Heart left ventricle (tissue), 16 donors: ENCODE measurements around the gene GPR176. TPM values are rescaled to one million over a fixed set of nuclear protein-coding genes. Genes with fewer than 3 reads are reported as not detected.

ENCODE experiments used
- ATAC-seq, 4 donors: fragments of 200-7000 bp; cut with Tn5 transposase; one replicate each; pipeline ENCODE4 v1.9.1; 2020 to 2022; ENCODE audit warnings: moderate library complexity in 4 of 4, mild to moderate bottlenecking in 3 of 4, moderate number of reproducible peaks in 1 of 4
- DNase-seq, 5 donors: peaks; one replicate each; pipeline ENCODE4 v3.0.0-alpha.2; 2020
- H3K27ac ChIP-seq, 12 donors: fragments of 200-600 bp; sonication (generic) in 4 of 12; one replicate each; pipeline versions ENCODE4 v1.5.0 to v1.8.0; 2016 to 2022; ENCODE audit warnings: mild to moderate bottlenecking in 2 of 12
- H3K27me3 ChIP-seq, 9 donors: fragments of 200-600 bp; sonication (generic) in 2 of 9; one replicate each; pipeline versions ENCODE4 v1.5.1 to v1.8.0; 2016 to 2022; ENCODE audit warnings: mild to moderate bottlenecking in 3 of 9
- H3K36me3 ChIP-seq, 9 donors: fragments of 200-600 bp; sonication (generic) in 2 of 9; one replicate each; pipeline versions ENCODE4 v1.5.0 to v1.8.0; 2018 to 2022; ENCODE audit warnings: mild to moderate bottlenecking in 2 of 9
- H3K4me1 ChIP-seq, 12 donors: fragments of 200-600 bp; sonication (generic) in 4 of 12; one replicate each; pipeline versions ENCODE4 v1.5.0 to v1.8.0; 2016 to 2022; ENCODE audit warnings: mild to moderate bottlenecking in 3 of 12
- H3K4me3 ChIP-seq, 12 donors: fragments of 200-600 bp; sonication (generic) in 4 of 12; one replicate each; pipeline versions ENCODE4 v1.5.0 to v1.8.0; 2017 to 2022; ENCODE audit warnings: mild to moderate bottlenecking in 9 of 12, moderate library complexity in 4 of 12
- H3K9me3 ChIP-seq, 12 donors: fragments of 200-600 bp; sonication (generic) in 4 of 12; one replicate each; pipeline versions ENCODE4 v1.5.0 to v1.8.0; 2016 to 2022; ENCODE audit warnings: mild to moderate bottlenecking in 1 of 12
- POLR2A ChIP-seq, 2 donors: fragments of 450-650 bp; IDR thresholded peaks; one replicate each; pipeline ENCODE4 v1.6.1; 2017; ENCODE audit warnings: antibody characterized with exemption in 2 of 2, mild to moderate bottlenecking in 2 of 2, moderate library complexity in 2 of 2
- WGBS, 4 donors: extraction: QIAGEN DNeasy Blood & Tissue Kit in 2 of 4; methylation state at CpG; one replicate each; pipeline versions ENCODE4 v1.1.5 to v1.1.7; 2013 to 2018; 5-methylcytosine and 5-hydroxymethylcytosine counted together
- intact Hi-C, 10 donors: fragments of 100-400 bp; cut with DNase I; formaldehyde crosslinking; loops; one replicate each; pipeline versions ENCODE4 v1.11.1 to v1.14.2; 2022
- polyA plus RNA-seq, 2 donors: library from polyadenylated mRNA; stranded (reverse); fragments of 200-250 nt; gene quantifications; one replicate each; pipeline ENCODE4 v1.2.3, GENCODE V29; 2013
- total RNA-seq, 9 donors: library from RNA; depleted of rRNA in 2 of 9; stranded (reverse); fragments of >200 nt in 2 of 9; fragmentation: NEBNext Ultra II Directional in 3 of 9; extraction: Animal tissue kit (Norgen Biotek cat#: 25700) in 3 of 9; gene quantifications; one replicate each; pipeline versions ENCODE4 v1.1.0 to v1.2.4, GENCODE V29; 2016 to 2023
- TF ChIP-seq, protein P1 (sequence below), 12 donors: fragments of 200-600 bp; sonication (generic) in 4 of 12; IDR thresholded peaks; one replicate each; pipeline versions ENCODE4 v1.5.0 to v1.8.0; 2018 to 2022; ENCODE audit warnings: antibody characterized with exemption in 12 of 12, mild to moderate bottlenecking in 5 of 12
- donor health status: ischemic (EF 13 %, LVEDD 7.1; RV severe dilation, severe dysfunction).
- donor health status: healthy with polysubstance abuse.
- donor health status: DM: no; HTN: yes; CAD: no.
- donor health status: DM: no; HTN: no; CAD: no.
- donor health status: ischemic (EF 25% LVEDD 6.9; RV normal size, moderate dysfunction).
- donor health status: ischemic (EF 25% LVEDD 5.7; RV mildly dilated, moderate dysfunction).
- donor health status: healthy.
- donor health status: DM: yes; HTN: yes; CAD: no.
- donor health status: ischemic (EF 35%, LVEDD 5.7; RV mildly dilated, moderate dysfunction).
- donor health status: nonischemic (EF 11% LVEDD 7.7; RV severe dilation, severe dysfunction).
- donor health status: DM: yes; HTN: yes; CAD: no.
- donor health status: PGD.
- donor health status: ischemic (EF 29% LVEDD 5.4; RV normal size, mild dysfunction).
- donor health status: nonischemic (EF 23%, LVEDD 6.1; RV moderate dilation, normal function).

The GPR176 gene
- total and polyA plus RNA-seq, 11 donors: 1.1 to 4.3 (median 2.1) TPM

DNA sequence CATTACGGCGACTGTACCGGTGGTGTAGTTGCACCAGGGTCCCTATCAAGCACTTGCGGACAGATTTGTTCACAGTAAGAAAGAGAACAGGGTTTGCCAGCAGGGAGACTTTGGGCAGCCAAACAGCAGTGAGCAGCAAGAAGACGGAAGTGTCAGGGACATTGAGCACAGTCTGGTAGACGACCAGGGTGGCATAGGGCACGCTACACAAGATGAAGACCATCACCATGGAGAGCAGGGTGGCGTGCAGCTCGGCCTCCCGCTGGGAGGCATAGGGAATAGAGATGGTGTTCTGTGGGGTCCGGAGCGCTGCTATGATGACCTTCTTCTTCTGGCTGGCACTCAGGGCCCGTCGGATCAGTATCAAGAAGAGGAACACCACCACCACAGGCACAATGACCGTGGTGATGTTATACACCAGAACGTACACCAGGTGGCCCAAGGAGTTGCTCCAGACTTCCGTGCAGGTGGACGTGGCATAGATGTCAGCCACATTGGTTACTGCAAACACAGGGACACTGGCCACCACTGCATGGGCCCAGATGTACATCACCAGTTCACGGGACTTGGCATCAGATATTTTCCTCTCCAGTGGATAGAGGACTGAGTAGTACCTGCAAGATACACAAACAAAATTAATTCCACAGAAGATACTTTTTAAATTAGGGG is 118.3 kb downstream of the GPR176 start:
- DNase-seq: no peak
- Histone ChIP-seq H3K36me3 (no peaks in the 10 kb centered on the region), H3K27ac (no peak overlapping the region), H3K4me1 (peaks cover 0 to 8% (median 0%) of the 10 kb centered on the region in 12 donors), H3K4me3 (no peak overlapping the region), H3K9me3 (no peaks in the 10 kb centered on the region), H3K27me3 (peaks cover 0 to 4% (median 0%) of the 10 kb centered on the region in 9 donors)
- 83 to 90% (median 87%) methylated on average over 17 to 19 of the region's 19 CpGs for WGBS, 4 donors
- ATAC-seq: peak in 1 of 4 donors; percentile 28
- intact Hi-C loops: loop anchor here in 2 of 10 donors (5.0 to 10.0 kb wide), 2 partner anchors 73 to 76 kb away; no protein-coding TSS in a partner anchor
- no peak for TF ChIP-seq POLR2A (IDR thresholded peaks at IDR 0.05)
- TF ChIP-seq, protein P1, sequence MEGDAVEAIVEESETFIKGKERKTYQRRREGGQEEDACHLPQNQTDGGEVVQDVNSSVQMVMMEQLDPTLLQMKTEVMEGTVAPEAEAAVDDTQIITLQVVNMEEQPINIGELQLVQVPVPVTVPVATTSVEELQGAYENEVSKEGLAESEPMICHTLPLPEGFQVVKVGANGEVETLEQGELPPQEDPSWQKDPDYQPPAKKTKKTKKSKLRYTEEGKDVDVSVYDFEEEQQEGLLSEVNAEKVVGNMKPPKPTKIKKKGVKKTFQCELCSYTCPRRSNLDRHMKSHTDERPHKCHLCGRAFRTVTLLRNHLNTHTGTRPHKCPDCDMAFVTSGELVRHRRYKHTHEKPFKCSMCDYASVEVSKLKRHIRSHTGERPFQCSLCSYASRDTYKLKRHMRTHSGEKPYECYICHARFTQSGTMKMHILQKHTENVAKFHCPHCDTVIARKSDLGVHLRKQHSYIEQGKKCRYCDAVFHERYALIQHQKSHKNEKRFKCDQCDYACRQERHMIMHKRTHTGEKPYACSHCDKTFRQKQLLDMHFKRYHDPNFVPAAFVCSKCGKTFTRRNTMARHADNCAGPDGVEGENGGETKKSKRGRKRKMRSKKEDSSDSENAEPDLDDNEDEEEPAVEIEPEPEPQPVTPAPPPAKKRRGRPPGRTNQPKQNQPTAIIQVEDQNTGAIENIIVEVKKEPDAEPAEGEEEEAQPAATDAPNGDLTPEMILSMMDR (IDR thresholded peaks at IDR 0.05): peak in 4 of 12 donors; percentile 10 to 27 (median 19)

DNA sequence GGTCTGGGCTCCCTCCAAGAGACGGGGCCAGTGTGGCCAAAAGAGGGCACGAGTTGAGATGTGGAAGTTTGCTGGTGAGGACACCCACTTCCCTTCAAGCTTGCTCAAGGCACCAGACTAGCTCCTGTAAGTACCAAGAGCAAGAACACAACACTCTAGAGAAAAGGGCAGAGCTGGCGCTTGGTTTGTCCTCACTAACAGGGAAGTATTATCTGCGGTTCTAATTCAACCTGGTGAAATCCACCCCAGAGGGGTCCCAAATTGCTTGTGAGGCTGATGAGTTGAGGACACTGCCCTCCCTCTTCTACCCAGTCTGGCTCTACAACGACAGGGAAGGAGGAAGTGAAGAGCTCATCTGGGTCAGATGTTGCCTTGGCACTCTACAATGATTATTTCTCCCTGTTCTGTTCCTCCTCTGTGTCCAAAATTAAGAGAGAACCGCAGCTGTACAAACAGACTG is 120.5 kb downstream of the GPR176 start:
- WGBS, 4 donors: 71 to 77% (median 74%) methylated on average over 6 of the region's 6 CpGs
- peak in 2 of 4 donors; percentile 30 to 59 for ATAC-seq
- no peaks in the 10 kb centered on the region for H3K36me3 ChIP-seq
- TF ChIP-seq, protein P1 (IDR thresholded peaks at IDR 0.05): no peak
- TF ChIP-seq POLR2A (IDR thresholded peaks at IDR 0.05): no peak
- H3K27ac ChIP-seq: peak overlapping the region in 1 of 12 donors; percentile 24
- intact Hi-C loops: loop anchor here in 3 of 10 donors (5.0 to 10.0 kb wide), 3 partner anchors 73 to 78 kb away; no protein-coding TSS in a partner anchor
- no peak for DNase-seq
- peaks cover 0 to 8% (median 0%) of the 10 kb centered on the region in 12 donors for H3K4me1 ChIP-seq
- no peak overlapping the region for H3K4me3 ChIP-seq
- no peaks in the 10 kb centered on the region for H3K9me3 ChIP-seq
- H3K27me3 ChIP-seq: peaks cover 0 to 4% (median 0%) of the 10 kb centered on the region in 9 donors

DNA sequence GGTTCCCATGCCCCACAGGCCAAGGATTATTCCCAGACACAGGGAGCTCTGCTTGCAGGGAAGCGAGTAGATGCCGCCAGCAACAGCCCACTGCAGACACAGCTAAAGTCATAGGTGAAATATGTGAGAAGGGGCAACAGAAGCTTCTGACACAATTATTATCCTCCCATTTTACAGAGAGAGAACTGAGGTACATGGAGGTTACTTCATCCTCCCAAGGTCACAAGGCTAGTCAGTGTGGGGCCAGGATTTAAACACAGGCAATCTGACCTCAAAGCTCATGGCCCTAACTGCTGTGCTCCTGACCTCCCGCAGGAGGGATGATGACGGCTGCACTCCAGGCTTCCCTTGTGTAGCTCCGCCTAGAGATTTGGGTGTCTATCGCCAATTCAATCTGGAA is 121.7 kb downstream of the GPR176 start:
- Histone ChIP-seq H3K9me3 (no peaks in the 10 kb centered on the region), H3K27ac (no peak overlapping the region), H3K4me1 (peaks cover 0 to 8% (median 0%) of the 10 kb centered on the region in 12 donors), H3K36me3 (no peaks in the 10 kb centered on the region), H3K4me3 (no peak overlapping the region), H3K27me3 (peaks cover 0 to 4% (median 0%) of the 10 kb centered on the region in 9 donors)
- TF ChIP-seq POLR2A (IDR thresholded peaks at IDR 0.05): no peak
- TF ChIP-seq, protein P1 (IDR thresholded peaks at IDR 0.05): no peak
- intact Hi-C loops: loop anchor here in 1 of 10 donors (5.0 kb wide), 1 partner anchor 74 kb away; no protein-coding TSS in a partner anchor
- WGBS, 4 donors: 81 to 85% (median 83%) methylated on average over 6 of the region's 6 CpGs
- DNase-seq (no peak), ATAC-seq (no peak)

DNA sequence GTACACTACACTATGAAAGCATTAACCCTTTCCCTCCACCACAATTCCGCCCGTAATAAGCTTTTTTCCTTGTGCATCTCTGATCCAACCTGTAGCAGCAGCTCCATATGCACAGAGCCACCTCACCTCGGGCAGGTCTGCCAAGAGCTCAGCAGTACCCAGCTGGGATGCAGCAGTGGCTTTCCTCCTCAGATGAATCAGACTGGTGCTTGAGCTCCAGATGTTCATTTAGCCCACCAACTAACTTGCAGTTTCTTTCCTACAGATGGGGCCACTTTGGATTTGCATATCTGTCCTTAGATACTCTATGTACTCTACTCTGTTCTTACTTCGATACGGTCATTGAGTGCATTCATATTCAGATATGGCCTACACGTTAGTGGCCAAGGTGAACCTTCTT is 122.7 kb downstream of the GPR176 start:
- Histone ChIP-seq H3K27me3 (peaks cover 0 to 4% (median 0%) of the 10 kb centered on the region in 9 donors), H3K27ac (no peak overlapping the region), H3K36me3 (no peaks in the 10 kb centered on the region), H3K4me1 (peaks cover 0 to 8% (median 0%) of the 10 kb centered on the region in 12 donors), H3K4me3 (no peak overlapping the region), H3K9me3 (no peaks in the 10 kb centered on the region)
- DNase-seq (no peak), ATAC-seq (no peak)
- 92 to 94% (median 93%) methylated on average over 6 of the region's 6 CpGs for WGBS, 4 donors
- TF ChIP-seq POLR2A (IDR thresholded peaks at IDR 0.05): no peak
- TF ChIP-seq, protein P1 (IDR thresholded peaks at IDR 0.05): no peak
- intact Hi-C loops: loop anchor here in 1 of 10 donors (5.0 kb wide), 1 partner anchor 75 kb away; no protein-coding TSS in a partner anchor
